HG03342 (cell line): ENCODE results near the gene IMMP2L.

ENCODE experiments used
- ATAC-seq: cut with Tn5 transposase; IDR thresholded peaks from one replicate; pipeline ENCODE4 v1.9.1; 2021; ENCODE audit warnings: mild to moderate bottlenecking, moderate library complexity; ENCODE audit not compliant: unreplicated experiment

Gene IMMP2L

GRCh38 chr7:111558991-111559390 lies 3.3 kb downstream of the IMMP2L start:
- peak; percentile 40 for ATAC-seq

DNA sequence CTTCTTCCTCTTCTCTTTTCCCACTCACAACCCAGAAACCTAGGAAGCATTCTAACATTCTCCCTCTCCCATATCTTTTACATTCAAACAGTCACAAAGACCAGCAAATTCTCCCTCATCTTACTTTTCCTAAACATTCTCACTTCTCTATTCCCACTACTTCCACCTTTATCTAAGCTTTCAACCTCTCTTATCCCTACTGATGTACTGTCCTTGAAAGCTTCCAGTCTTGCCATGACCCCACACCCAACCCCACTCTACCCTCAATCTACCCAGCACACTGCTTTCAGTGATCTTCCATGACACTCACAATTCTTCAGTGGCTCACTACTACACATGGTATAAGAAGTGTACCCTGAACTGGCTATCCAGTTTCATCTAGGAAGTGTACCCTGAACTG lies 5.3 kb downstream of the IMMP2L start:
- ATAC-seq, result no peak

GRCh38 chr7:111554086-111554485 lies 8.2 kb downstream of the IMMP2L start:
- ATAC-seq, result no peak

DNA sequence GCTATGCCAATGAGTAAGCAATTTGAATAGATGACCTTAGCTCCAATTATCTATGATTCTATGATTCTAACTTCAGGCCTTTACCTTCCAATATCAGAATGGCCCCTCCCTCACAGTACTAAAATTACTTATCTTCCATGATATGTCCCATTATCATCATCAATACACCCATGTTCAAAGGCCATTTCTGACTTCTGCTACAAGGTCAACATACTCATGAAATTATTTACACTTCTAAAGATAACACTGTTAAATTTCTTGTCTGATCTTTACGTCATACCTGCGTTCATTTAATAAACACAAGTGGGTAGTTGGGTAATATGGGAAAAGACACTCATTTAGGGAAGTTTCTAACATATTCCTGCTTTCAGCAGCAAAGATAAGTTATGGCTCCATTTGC lies 21.2 kb downstream of the IMMP2L start:
- ATAC-seq, result no peak

GRCh38 chr7:111540199-111540815 lies 22.0 kb downstream of the IMMP2L start:
- no peak for ATAC-seq

- ATAC-seq, result no peak
These were observed 25.2 kb downstream of the IMMP2L start for GRCh38 chr7:111537134-111537533.

DNA sequence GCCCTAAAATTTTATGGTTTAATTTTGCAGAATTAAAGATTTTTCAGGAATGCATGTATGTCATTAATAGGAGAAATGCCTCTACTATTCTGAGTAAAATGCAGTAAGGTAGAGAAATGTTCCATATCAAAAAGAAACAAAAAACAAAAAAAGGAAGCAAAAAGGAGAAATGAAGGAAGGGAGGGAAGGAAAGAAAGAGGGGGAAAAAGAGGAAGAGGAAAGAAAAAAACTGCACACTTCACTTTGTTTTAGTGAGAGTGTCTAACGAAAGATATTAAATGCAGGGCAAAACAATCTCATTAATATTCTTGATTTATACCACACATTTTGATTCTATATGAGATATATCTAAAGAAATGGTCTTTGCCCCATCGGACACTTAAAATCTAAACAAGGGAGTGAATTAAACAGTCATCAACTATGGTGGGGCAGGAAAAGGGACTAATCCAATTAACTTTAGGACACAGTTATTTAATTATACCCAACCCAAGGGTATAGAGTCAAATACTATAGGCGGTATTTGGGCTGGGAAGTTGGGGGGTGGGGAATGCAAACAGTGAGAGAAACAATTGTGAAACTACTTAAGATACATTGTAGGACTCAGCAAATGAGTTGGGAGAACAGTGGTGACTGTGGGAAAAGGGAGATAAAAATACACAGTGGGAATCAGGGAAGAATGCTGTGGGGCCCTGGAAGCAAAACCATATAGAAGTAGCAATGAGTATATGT lies 27.0 kb downstream of the IMMP2L start:
- no peak for ATAC-seq

DNA sequence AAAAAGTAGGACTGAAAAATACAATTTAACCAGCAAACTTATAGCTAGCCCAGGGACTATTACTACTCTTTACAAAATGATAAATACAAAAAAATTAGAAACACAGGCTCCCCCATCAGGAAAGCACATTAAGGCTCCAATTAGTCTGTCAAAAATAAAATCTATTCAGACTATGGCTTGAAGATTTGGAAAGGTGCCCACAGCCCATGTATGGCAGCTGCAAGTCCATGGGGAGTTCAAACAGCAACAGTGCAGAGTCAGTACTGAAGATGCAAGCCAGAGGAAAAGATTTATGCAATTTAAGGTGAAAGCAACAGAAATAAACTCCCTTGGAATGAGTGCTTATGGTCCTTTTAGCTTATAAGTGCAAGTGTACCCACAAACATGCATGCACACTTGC lies 29.7 kb downstream of the IMMP2L start:
- ATAC-seq, result no peak

GRCh38 chr7:111531993-111532392 lies 30.3 kb downstream of the IMMP2L start:
- ATAC-seq, result no peak

DNA sequence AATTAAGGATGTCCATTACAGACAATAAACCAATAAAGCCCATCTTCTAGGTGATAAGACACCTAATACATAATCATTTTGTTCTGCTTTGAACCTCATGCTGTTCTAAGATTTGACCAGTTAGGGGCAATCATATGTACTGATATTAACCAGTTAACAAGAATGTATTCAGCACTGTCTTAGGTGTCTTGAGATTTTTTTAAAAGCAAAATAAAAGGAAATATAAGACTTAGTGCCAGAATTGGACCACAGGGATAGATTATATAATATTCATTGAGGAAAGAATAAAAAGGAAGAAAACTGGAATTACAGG lies 32.0 kb downstream of the IMMP2L start:
- ATAC-seq, result no peak

DNA sequence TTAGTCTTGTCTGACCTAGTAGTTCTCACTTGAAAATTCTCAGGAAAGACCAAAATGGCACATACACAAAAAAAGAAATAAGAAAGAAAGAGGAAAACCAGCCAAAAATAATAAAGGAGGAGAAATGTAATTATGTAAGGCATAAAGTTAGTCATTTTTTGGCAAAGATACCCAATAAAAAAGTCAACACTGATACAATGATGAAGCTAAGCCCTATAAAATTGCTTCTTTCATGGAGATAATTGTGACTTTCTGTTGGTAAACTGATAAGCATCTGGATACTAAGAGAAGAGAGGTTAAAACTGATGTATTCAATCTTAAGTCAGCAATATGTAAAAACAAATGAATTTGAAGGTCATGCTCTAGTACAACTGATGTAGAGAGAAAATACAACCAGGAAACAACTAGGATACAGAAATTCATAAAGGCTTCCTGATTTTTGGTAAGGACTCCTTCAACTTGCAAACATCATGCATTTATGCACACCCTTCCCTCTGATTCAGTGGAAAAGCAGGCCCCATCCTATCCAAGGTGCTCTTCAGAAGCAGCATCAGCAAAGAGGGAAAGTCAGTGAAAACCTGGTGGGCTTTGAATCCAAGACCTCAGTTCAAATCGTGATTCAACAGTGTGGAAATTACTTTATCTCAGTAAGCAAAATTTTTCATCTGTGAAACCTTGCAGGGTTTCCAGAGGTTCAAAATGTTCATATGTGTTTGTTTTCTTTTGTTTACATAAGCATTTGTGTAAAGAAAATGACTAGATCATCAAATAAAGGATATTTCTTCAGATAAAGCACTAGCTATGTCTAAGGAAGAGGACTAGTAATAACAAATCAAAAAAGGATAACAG lies 32.6 kb downstream of the IMMP2L start:
- ATAC-seq, result no peak

- peak; percentile 66 for ATAC-seq
These were observed 34.0 kb downstream of the IMMP2L start for GRCh38 chr7:111528331-111528730.

DNA sequence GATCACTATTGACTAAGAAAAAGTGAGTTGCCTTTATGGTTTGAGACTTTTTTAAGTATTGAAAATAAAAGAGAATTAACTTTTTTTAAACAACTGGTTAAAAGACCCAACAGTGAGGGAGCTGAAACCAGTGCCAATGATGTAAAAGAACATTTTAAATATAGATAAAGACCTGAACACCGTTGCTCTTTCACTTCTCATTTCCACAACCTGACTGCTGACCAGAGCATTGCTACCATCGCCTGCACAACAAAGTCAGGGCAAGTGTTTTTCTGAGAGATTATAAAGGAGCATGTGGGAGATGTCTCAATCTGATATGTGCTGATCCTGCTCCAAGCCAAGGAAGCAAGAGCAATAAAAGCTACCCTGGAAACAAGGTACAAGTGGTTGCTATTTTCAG lies 34.7 kb downstream of the IMMP2L start:
- peak; percentile 72 for ATAC-seq

GRCh38 chr7:111525100-111525499 lies 37.2 kb downstream of the IMMP2L start:
- no peak for ATAC-seq

DNA sequence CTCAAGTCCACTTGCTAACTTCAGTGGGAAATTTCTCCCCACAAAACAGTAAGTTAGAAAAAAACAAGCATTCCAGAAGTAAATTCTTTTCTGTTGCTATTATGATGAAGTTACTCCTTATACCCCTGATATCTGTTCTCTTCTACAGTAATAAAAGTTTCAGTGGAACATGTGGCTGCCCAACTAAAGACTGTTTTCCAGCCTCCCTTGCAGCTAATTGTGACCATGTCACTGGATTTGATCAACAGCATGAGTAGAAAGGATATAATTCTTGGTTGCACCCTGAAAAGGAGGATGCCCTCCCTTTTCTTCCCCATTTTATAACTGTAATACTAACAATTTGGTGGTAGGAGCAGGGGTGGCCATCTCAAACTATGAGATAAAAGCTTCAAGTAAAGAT lies 40.6 kb downstream of the IMMP2L start:
- no peak for ATAC-seq

- ATAC-seq, result no peak
These were observed 44.0 kb downstream of the IMMP2L start for GRCh38 chr7:111518264-111518663.

- ATAC-seq, result no peak
These were observed 44.7 kb downstream of the IMMP2L start for GRCh38 chr7:111517549-111517951.

- ATAC-seq, result no peak
These were observed 45.7 kb downstream of the IMMP2L start for GRCh38 chr7:111516612-111517011.

DNA sequence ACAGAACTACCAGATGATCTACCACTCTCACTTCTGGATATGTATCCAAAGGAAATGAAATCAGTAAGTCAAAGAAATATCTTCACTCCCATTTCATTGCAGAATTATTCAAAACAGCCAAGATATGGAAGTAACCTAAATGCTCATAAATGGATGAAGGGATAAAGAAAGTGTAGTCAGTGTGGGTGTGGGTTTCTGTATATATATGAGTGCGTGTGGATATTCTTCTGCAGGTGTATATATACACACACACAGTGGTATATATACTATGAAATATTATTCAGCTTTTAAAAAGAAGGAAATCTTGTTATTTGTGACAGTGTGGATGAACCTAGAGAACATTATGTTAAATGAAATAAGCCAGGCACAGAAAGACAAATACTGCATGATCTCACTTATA lies 48.7 kb downstream of the IMMP2L start:
- no peak for ATAC-seq

GRCh38 chr7:111511845-111512244 lies 50.4 kb downstream of the IMMP2L start:
- ATAC-seq, result no peak

GRCh38 chr7:111510584-111511378 lies 51.5 kb downstream of the IMMP2L start:
- ATAC-seq, result no peak
